Astrocyte (in vitro differentiated cells and primary cell): Measurements from ENCODE around the gene SLIT3. TPM values are rescaled to one million over a fixed set of nuclear protein-coding genes. Genes with fewer than 3 reads are reported as not detected.

Source experiments
- DNase-seq: peaks from one replicate; pipeline ENCODE4 v3.0.0-alpha.2; 2010; ENCODE audit warnings: low read depth
- FAIRE-seq: peaks from 2 replicates; lab custom pipeline; 2011; peaks lifted over from hg19 to GRCh38; lab: Jason Lieb, UNC
- H2AFZ ChIP-seq: 2 replicates; pipeline ENCODE4 v1.6.0; 2012; ENCODE audit warnings: low read depth, low read length, inconsistent platforms
- H3K27ac ChIP-seq: 2 replicates; pipeline ENCODE4 v1.5.1; 2011; ENCODE audit warnings: low read depth, low read length, inconsistent platforms
- H3K27me3 ChIP-seq: 2 replicates; pipeline ENCODE4 v1.6.0; 2011; ENCODE audit warnings: low read length, inconsistent platforms; ENCODE audit not compliant: insufficient read depth
- H3K36me3 ChIP-seq: 2 replicates; pipeline ENCODE4 v1.5.1; 2011; ENCODE audit warnings: low read length, inconsistent platforms; ENCODE audit not compliant: insufficient read depth
- H3K4me1 ChIP-seq: 2 replicates; pipeline ENCODE4 v1.5.1; 2011; ENCODE audit warnings: low read length, inconsistent platforms; ENCODE audit not compliant: insufficient read depth
- H3K4me2 ChIP-seq: 2 replicates; pipeline ENCODE4 v1.6.0; 2012; ENCODE audit warnings: low read length, inconsistent platforms
- H3K4me3 ChIP-seq: 2 replicates; pipeline ENCODE4 v1.5.1; 2011; ENCODE audit warnings: low read depth, mild to moderate bottlenecking, low read length, inconsistent platforms; ENCODE audit not compliant: insufficient read depth
- H3K79me2 ChIP-seq: 2 replicates; pipeline ENCODE4 v1.6.0; 2012; ENCODE audit warnings: mild to moderate bottlenecking, low read length, inconsistent platforms; ENCODE audit not compliant: insufficient read depth
- H3K9ac ChIP-seq: 2 replicates; pipeline ENCODE4 v1.6.0; 2012; ENCODE audit warnings: mild to moderate bottlenecking, low read length, inconsistent platforms
- H3K9me3 ChIP-seq: 2 replicates; pipeline ENCODE4 v1.5.1; 2012; ENCODE audit warnings: low read depth, mild to moderate bottlenecking, low read length, inconsistent platforms; ENCODE audit not compliant: insufficient read depth
- H4K20me1 ChIP-seq: 2 replicates; pipeline ENCODE4 v1.6.0; 2012; ENCODE audit warnings: low read length, inconsistent platforms; ENCODE audit not compliant: insufficient read depth
- H3K27ac Mint-ChIP-seq: one replicate; pipeline ENCODE4 v1.8.0; 2021; ENCODE audit warnings: mild to moderate bottlenecking, mixed read lengths; ENCODE audit not compliant: unreplicated experiment
- H3K27me3 Mint-ChIP-seq: one replicate; pipeline ENCODE4 v1.8.0; 2021; ENCODE audit warnings: low read depth, mixed read lengths; ENCODE audit not compliant: unreplicated experiment
- H3K36me3 Mint-ChIP-seq: one replicate; pipeline ENCODE4 v1.8.0; 2021; ENCODE audit warnings: low read depth, mixed read lengths; ENCODE audit not compliant: unreplicated experiment
- H3K4me1 Mint-ChIP-seq: one replicate; pipeline ENCODE4 v1.8.0; 2021; ENCODE audit warnings: low read depth, mixed read lengths; ENCODE audit not compliant: unreplicated experiment
- H3K4me3 Mint-ChIP-seq: one replicate; pipeline ENCODE4 v1.8.0; 2021; ENCODE audit warnings: mild to moderate bottlenecking, moderate library complexity, mixed read lengths; ENCODE audit not compliant: unreplicated experiment
- H3K9me3 Mint-ChIP-seq: one replicate; pipeline ENCODE4 v1.8.0; 2021; ENCODE audit warnings: mild to moderate bottlenecking, mixed read lengths; ENCODE audit not compliant: unreplicated experiment
- CTCF ChIP-seq: IDR thresholded peaks from 2 replicates; pipeline ENCODE4 v1.5.1; 2011; ENCODE audit warnings: low read depth, mild to moderate bottlenecking, inconsistent platforms, low read length, moderate library complexity; ENCODE audit not compliant: insufficient read depth
- EZH2 ChIP-seq: IDR thresholded peaks from 2 replicates; pipeline ENCODE4 v1.6.1; 2012; ENCODE audit warnings: mild to moderate bottlenecking, low read length, inconsistent platforms; ENCODE audit not compliant: insufficient read depth
- total RNA-seq: library from RNA; stranded (reverse); gene quantifications from 2 replicates; pipeline ENCODE4 v1.2.1, GENCODE V29; 2021

Gene SLIT3
- total RNA-seq, 1 donor from 2014 or later: 20.7 TPM

DNA sequence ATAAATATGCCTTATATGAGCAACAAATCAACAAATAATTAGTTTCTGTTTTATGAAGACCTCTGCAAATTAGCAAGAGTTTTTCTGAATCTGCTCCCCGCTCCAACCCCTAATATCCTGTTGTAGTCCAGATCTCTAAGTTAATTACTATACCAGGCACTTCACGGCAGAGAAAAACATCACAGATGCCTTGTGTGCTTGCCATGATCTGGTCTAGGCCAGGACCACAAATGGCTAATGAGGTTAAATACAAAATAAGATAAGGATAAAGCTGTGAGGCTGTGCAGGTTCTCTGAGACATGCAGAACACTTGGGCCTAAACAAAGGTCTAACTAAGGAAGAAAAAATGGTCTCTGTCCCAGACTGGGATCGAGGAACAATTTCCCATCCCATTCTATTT lies 150.8 kb downstream of the SLIT3 start:
- peaks cover 5% of the 10 kb centered on the region for H3K4me1 Mint-ChIP-seq

DNA sequence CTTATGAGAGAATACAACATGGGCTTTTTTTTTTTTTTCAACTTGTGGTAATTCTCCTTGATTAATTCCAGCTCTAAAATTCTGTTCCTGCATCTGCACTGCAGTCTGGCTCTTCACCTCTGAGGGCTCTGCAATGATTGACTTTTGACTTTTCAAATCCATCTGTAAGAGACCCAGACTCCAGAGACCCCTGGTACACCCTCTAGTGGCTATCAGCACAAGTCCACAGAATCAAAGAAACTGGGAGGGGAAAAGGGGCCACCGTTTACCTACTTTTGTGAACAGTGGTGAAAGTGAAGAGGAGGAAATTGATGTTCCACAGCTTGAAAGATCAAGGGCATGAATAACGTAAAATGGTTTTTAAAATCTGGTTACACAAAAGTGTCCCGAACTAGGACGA lies 151.6 kb downstream of the SLIT3 start:
- H3K4me1 Mint-ChIP-seq: no peaks in the 10 kb centered on the region
- TF ChIP-seq CTCF (no peak), EZH2 (no peak)
- no peak overlapping the region for H2AFZ ChIP-seq
- H3K36me3 ChIP-seq: no peaks in the 10 kb centered on the region
- H3K27ac Mint-ChIP-seq: no peak overlapping the region
- H3K4me1 ChIP-seq: no peaks in the 10 kb centered on the region
- peaks cover 4% of the 10 kb centered on the region for H3K36me3 Mint-ChIP-seq
- DNase-seq: no peak
- no peak overlapping the region for H3K4me3 Mint-ChIP-seq
- no peaks in the 10 kb centered on the region for H3K27me3 ChIP-seq
- peaks cover 19% of the 10 kb centered on the region for H3K27me3 Mint-ChIP-seq
- FAIRE-seq: no peak
- H4K20me1 ChIP-seq: no peaks in the 10 kb centered on the region
- no peaks in the 10 kb centered on the region for H3K79me2 ChIP-seq
- H3K9ac ChIP-seq: no peak overlapping the region
- H3K27ac ChIP-seq: no peak overlapping the region
- no peaks in the 10 kb centered on the region for H3K9me3 Mint-ChIP-seq
- H3K9me3 ChIP-seq: no peaks in the 10 kb centered on the region
- no peak overlapping the region for H3K4me3 ChIP-seq
- H3K4me2 ChIP-seq: no peak overlapping the region

More for the DNA sequence above, 150.8 kb downstream of the SLIT3 start:
- FAIRE-seq: no peak
- Histone ChIP-seq H3K27ac (no peak overlapping the region), H4K20me1 (no peaks in the 10 kb centered on the region), H3K4me2 (no peak overlapping the region), H3K79me2 (no peaks in the 10 kb centered on the region), H3K4me3 (no peak overlapping the region), H3K36me3 (no peaks in the 10 kb centered on the region), H3K27me3 (no peaks in the 10 kb centered on the region), H3K9me3 (no peaks in the 10 kb centered on the region), H3K4me1 (no peaks in the 10 kb centered on the region), H2AFZ (no peak overlapping the region), H3K9ac (no peak overlapping the region)
- no peak overlapping the region for H3K27ac Mint-ChIP-seq
- H3K9me3 Mint-ChIP-seq: no peaks in the 10 kb centered on the region
- peaks cover 4% of the 10 kb centered on the region for H3K36me3 Mint-ChIP-seq
- H3K4me3 Mint-ChIP-seq: no peak overlapping the region
- TF ChIP-seq EZH2 (no peak), CTCF (no peak)
- peaks cover 16% of the 10 kb centered on the region for H3K27me3 Mint-ChIP-seq
- DNase-seq: no peak

GRCh38 chr5:169148138-169148740 lies 152.7 kb downstream of the SLIT3 start:
- Mint-ChIP-seq H3K36me3 (peaks cover 6% of the 10 kb centered on the region), H3K9me3 (no peaks in the 10 kb centered on the region), H3K27ac (no peak overlapping the region), H3K27me3 (peaks cover 15% of the 10 kb centered on the region), H3K4me1 (no peaks in the 10 kb centered on the region), H3K4me3 (no peak overlapping the region)
- Histone ChIP-seq H3K27me3 (no peaks in the 10 kb centered on the region), H3K9me3 (no peaks in the 10 kb centered on the region), H4K20me1 (no peaks in the 10 kb centered on the region), H3K36me3 (no peaks in the 10 kb centered on the region), H3K4me2 (no peak overlapping the region), H3K27ac (no peak overlapping the region), H3K4me3 (no peak overlapping the region), H3K4me1 (no peaks in the 10 kb centered on the region), H2AFZ (no peak overlapping the region), H3K79me2 (no peaks in the 10 kb centered on the region), H3K9ac (no peak overlapping the region)
- TF ChIP-seq CTCF: no peak
- no peak for TF ChIP-seq EZH2
- no peak for FAIRE-seq
- DNase-seq: no peak
